NCI-H146 treated with DMSO at 0.1 percent for 48 hours (cell line): ENCODE data around the gene SLC12A1.

ENCODE experiments used
- DNase-seq: peaks from one replicate; lab custom pipeline; 2025; ENCODE audit not compliant: unreplicated experiment; lab: John Stamatoyannopoulos, UW

Gene SLC12A1

GRCh38 chr15:48242015-48242414, 35.9 kb downstream of the SLC12A1 start:
- peak; percentile 86 for DNase-seq

GRCh38 chr15:48242535-48242934, 36.4 kb downstream of the SLC12A1 start:
- DNase-seq, result no peak

GRCh38 chr15:48244921-48245320, 38.8 kb downstream of the SLC12A1 start:
- no peak for DNase-seq

GRCh38 chr15:48248414-48248813, 42.3 kb downstream of the SLC12A1 start:
- DNase-seq, result no peak

GRCh38 chr15:48250640-48251076, 44.6 kb downstream of the SLC12A1 start:
- DNase-seq, result peak; percentile 39

- no peak for DNase-seq
Measured at GRCh38 chr15:48253172-48253571, 47.1 kb downstream of the SLC12A1 start.

- no peak for DNase-seq
Measured at GRCh38 chr15:48265135-48265534, 59.0 kb downstream of the SLC12A1 start.

- no peak for DNase-seq
Measured at GRCh38 chr15:48266024-48266689, 60.1 kb downstream of the SLC12A1 start.

GRCh38 chr15:48267766-48268165, 61.7 kb downstream of the SLC12A1 start:
- no peak for DNase-seq

GRCh38 chr15:48273049-48273448, 66.9 kb downstream of the SLC12A1 start:
- DNase-seq, result no peak

GRCh38 chr15:48278666-48279065, 72.6 kb downstream of the SLC12A1 start:
- DNase-seq, result no peak

- DNase-seq, result peak; percentile 18
Measured at GRCh38 chr15:48279608-48280007, 73.5 kb downstream of the SLC12A1 start.

- no peak for DNase-seq
Measured at GRCh38 chr15:48281674-48282073, 75.6 kb downstream of the SLC12A1 start.

- DNase-seq, result no peak
Measured at GRCh38 chr15:48282216-48282615, 76.1 kb downstream of the SLC12A1 start.

- no peak for DNase-seq
Measured at GRCh38 chr15:48283396-48284145, 77.5 kb downstream of the SLC12A1 start.

GRCh38 chr15:48285329-48286214, 79.5 kb downstream of the SLC12A1 start:
- DNase-seq, result peak; percentile 36

GRCh38 chr15:48289628-48290027, 83.5 kb downstream of the SLC12A1 start:
- DNase-seq, result no peak

- no peak for DNase-seq
Measured at GRCh38 chr15:48292458-48292857, 86.4 kb downstream of the SLC12A1 start.

GRCh38 chr15:48297668-48298067, 91.6 kb downstream of the SLC12A1 start:
- no peak for DNase-seq

GRCh38 chr15:48298914-48299313, 92.8 kb downstream of the SLC12A1 start:
- peak; percentile 76 for DNase-seq

- DNase-seq, result no peak
Measured at GRCh38 chr15:48300038-48300437, 93.9 kb downstream of the SLC12A1 start.
